ENCODE data around the gene FBXL16. TPM values are rescaled to one million over a fixed set of nuclear protein-coding genes. Genes with fewer than 3 reads are reported as not detected.

The FBXL16 gene
- total and polyA plus RNA-seq, 2 donors (not counting 3 experiments of a cell fraction or from before 2014, with no cell fraction given) = 0.07 to 0.22 TPM

DNA sequence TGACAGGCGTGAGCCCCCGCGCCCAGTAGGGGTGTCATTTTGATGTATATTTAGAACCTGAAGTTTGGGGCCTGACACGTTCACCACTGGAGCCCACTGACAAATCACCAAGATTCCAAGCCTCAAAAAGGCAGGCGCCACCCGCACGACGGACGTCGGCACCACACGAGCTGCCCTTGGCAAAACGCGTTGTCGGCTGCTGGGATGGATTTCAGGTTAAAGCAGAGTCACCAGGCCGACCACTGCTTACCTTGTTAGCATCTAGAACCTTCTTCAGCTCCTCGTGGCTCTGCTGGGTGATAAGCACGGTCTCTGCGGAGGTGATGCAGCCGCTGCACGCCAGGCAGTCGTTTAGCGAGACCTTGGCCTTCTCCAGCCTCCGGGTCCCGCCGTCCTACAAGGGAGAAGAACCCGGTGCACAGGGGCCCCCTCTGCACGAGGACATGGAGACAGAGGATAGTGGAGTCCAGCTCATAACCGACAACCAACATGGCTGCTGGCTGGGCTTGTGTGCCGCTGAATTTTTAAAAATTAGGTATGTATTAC, 31.4 kb upstream of the FBXL16 start:
- Histone ChIP-seq H3K27ac (ENCODE audit: insufficient read depth, low read depth, low read length) (no peak overlapping the region), H3K4me1 (ENCODE audit: control insufficient read depth, extremely low read depth, insufficient read depth, low read length) (peaks cover 10% of the 10 kb centered on the region), H3K4me3 (replicated peaks in 1 of 3; ENCODE audit: insufficient read depth in 1 of 3, low read depth in 1 of 3, low read length in 3 of 3) (no peak overlapping the region), H3K9ac (replicated peaks; ENCODE audit: extremely low read depth, insufficient read depth, low read length) (no peak overlapping the region), H2AFZ (ENCODE audit: low read depth, low read length) (no peak overlapping the region), H3K36me3 (ENCODE audit: control insufficient read depth in 2 of 2, extremely low read depth in 1 of 2, insufficient read depth in 2 of 2, low read length in 2 of 2) (peaks cover 6 to 42% of the 10 kb centered on the region in 2 experiments), H4K20me1 (replicated peaks; ENCODE audit: control insufficient read depth, extremely low read depth, insufficient read depth, low read length) (no peaks in the 10 kb centered on the region), H3K79me2 (ENCODE audit: control insufficient read depth, insufficient read depth, low read length) (peaks cover 6% of the 10 kb centered on the region), H3K9me3 (replicated peaks; ENCODE audit: control insufficient read depth, insufficient read depth, low read length) (no peaks in the 10 kb centered on the region), H3K4me2 (ENCODE audit: insufficient read depth, low read length) (no peak overlapping the region), H3K27me3 (ENCODE audit: control insufficient read depth in 2 of 2, insufficient read depth in 2 of 2, low read length in 2 of 2) (no peaks in the 10 kb centered on the region), H3K9me1 (replicated peaks; ENCODE audit: control insufficient read depth, extremely low read depth, insufficient read depth, low read length) (no peaks in the 10 kb centered on the region)
- ChIA-PET CTCF (interaction anchor here (0.8 kb wide), 1 partner anchor 9 kb away, joined by 3 read pairs; no protein-coding TSS in a partner anchor), POLR2A (no interaction called here)
- dilution Hi-C loops (cut with MboI; ENCODE audit: extremely low pct_ligation_motif_present, low sequenced_read_pairs) = no loop called here
- DNase-seq (ENCODE audit: low read depth, low spot score) (no peak), FAIRE-seq (no peak)
- TF ChIP-seq MAX (IDR thresholded peaks at IDR 0.05; ENCODE audit: insufficient read depth, insufficient read length) = no peak
- no peak for TF ChIP-seq FOS (IDR thresholded peaks at IDR 0.05; ENCODE audit: borderline replicate concordance, insufficient read depth, low read length)
- no peak for TF ChIP-seq POLR2AphosphoS5 (IDR thresholded peaks at IDR 0.05; ENCODE audit: insufficient read depth, low read depth, low read length)
- no peak for TF ChIP-seq GATA2 (IDR thresholded peaks at IDR 0.05; ENCODE audit: insufficient read depth, insufficient read length, low read depth, low read length)
- TF ChIP-seq MYC (IDR thresholded peaks at IDR 0.05; ENCODE audit: low read depth, low read length) = no peak
- TF ChIP-seq EZH2 (IDR thresholded peaks at IDR 0.05; ENCODE audit: borderline replicate concordance, low read depth, low read length, severe bottlenecking) = no peak
- no peak for TF ChIP-seq POLR2A (IDR thresholded peaks at IDR 0.05; ENCODE audit: low read depth, low read length)
- no peak for TF ChIP-seq JUN (IDR thresholded peaks at IDR 0.05; ENCODE audit: borderline replicate concordance, insufficient read depth, insufficient read length, low read depth)
- TF ChIP-seq CTCF (IDR thresholded peaks at IDR 0.05; ENCODE audit: extremely low read depth in 1 of 2, insufficient read depth in 1 of 2, low read depth in 1 of 2, low read length in 2 of 2) = no peak
- BruUV-seq (replicated peaks) = no TSS peak
- intact Hi-C loops (cut with micrococcal nuclease) = no loop called here
